H7 (cell line): ENCODE data around the gene OSBPL6. TPM values are rescaled to one million over a fixed set of nuclear protein-coding genes. Genes with fewer than 3 reads are reported as not detected.
A peak's percentile ranks its signal among the peaks of the same experiment; 100 is the strongest.
"Not testable (repeated sequence)": the region's sequence is repeated elsewhere in the genome, so short reads cannot be mapped to it uniquely, and the experiment has no call there.

Experiments
- DNase-seq: peaks from one replicate; pipeline ENCODE4 v3.0.0; 2012
- H3K27me3 ChIP-seq: 2 replicates; pipeline ENCODE4 v1.6.0; 2011; ENCODE audit warnings: mild to moderate bottlenecking, low read length; ENCODE audit not compliant: control insufficient read depth, insufficient read depth
- H3K36me3 ChIP-seq: replicated peaks from 2 replicates; pipeline ENCODE4 v1.5.1; 2011; ENCODE audit warnings: low read length; ENCODE audit not compliant: control insufficient read depth, insufficient read depth
- H3K4me3 ChIP-seq: 2 replicates; pipeline ENCODE4 v1.5.1; 2011; ENCODE audit warnings: low read depth, mild to moderate bottlenecking, control low read depth, low read length, moderate library complexity; ENCODE audit not compliant: insufficient read depth
- total RNA-seq: library from RNA; depleted of rRNA; stranded (reverse); fragments of >200 nt; shearing (Covaris generic); gene quantifications from 2 replicates; pipeline ENCODE4 v1.2.3, GENCODE V29; 2014; rRNA removed

Gene OSBPL6
- 8.6 and 9.2 TPM in 2 replicates for total RNA-seq

- Histone ChIP-seq H3K27me3 (peaks cover 23% of the 10 kb centered on the region), H3K4me3 (peak within 1 kb of the TSS; percentile 83), H3K36me3 (no peaks in the 10 kb centered on the region)
- peak; percentile 94 for DNase-seq
Measured at GRCh38 chr2:178193823-178194599, at the start of gene OSBPL6. OSBPL6 (plus strand) TSS chr2:178194512; CDS start chr2:178306185, 111,673 bp downstream.

GRCh38 chr2:178152033-178152432 lies 42.3 kb upstream of the OSBPL6 start:
- H3K4me3 ChIP-seq = no peak overlapping the region
- DNase-seq = no peak
- H3K27me3 ChIP-seq = no peaks in the 10 kb centered on the region
- no peaks in the 10 kb centered on the region for H3K36me3 ChIP-seq

GRCh38 chr2:178152542-178152941 lies 41.8 kb upstream of the OSBPL6 start:
- DNase-seq = no peak
- H3K36me3 ChIP-seq = no peaks in the 10 kb centered on the region
- no peak overlapping the region for H3K4me3 ChIP-seq
- H3K27me3 ChIP-seq = no peaks in the 10 kb centered on the region

- Histone ChIP-seq H3K4me3 (no peak overlapping the region), H3K36me3 (no peaks in the 10 kb centered on the region), H3K27me3 (no peaks in the 10 kb centered on the region)
- no peak for DNase-seq
Measured at GRCh38 chr2:178152977-178153376, 41.3 kb upstream of the OSBPL6 start.

GRCh38 chr2:178153878-178154277 lies 40.4 kb upstream of the OSBPL6 start:
- H3K27me3 ChIP-seq, H3K4me3 ChIP-seq, H3K36me3 ChIP-seq, DNase-seq: not testable (repeated sequence)

GRCh38 chr2:178155524-178155923 lies 38.8 kb upstream of the OSBPL6 start:
- Histone ChIP-seq H3K36me3 (no peaks in the 10 kb centered on the region), H3K27me3 (no peaks in the 10 kb centered on the region), H3K4me3 (no peak overlapping the region)
- no peak for DNase-seq

- Histone ChIP-seq H3K36me3 (no peaks in the 10 kb centered on the region), H3K4me3 (no peak overlapping the region), H3K27me3 (no peaks in the 10 kb centered on the region)
- DNase-seq = no peak
Measured at GRCh38 chr2:178157574-178157973, 36.7 kb upstream of the OSBPL6 start.

- no peak for DNase-seq
- H3K36me3 ChIP-seq = no peaks in the 10 kb centered on the region
- H3K4me3 ChIP-seq = no peak overlapping the region
- H3K27me3 ChIP-seq = no peaks in the 10 kb centered on the region
Measured at GRCh38 chr2:178159966-178160365, 34.3 kb upstream of the OSBPL6 start.

GRCh38 chr2:178160601-178161000 lies 33.7 kb upstream of the OSBPL6 start:
- no peaks in the 10 kb centered on the region for H3K27me3 ChIP-seq
- DNase-seq = no peak
- H3K36me3 ChIP-seq = no peaks in the 10 kb centered on the region
- H3K4me3 ChIP-seq = no peak overlapping the region

- DNase-seq = peak; percentile 19
- H3K36me3 ChIP-seq = no peaks in the 10 kb centered on the region
- H3K27me3 ChIP-seq = no peaks in the 10 kb centered on the region
- no peak overlapping the region for H3K4me3 ChIP-seq
Measured at GRCh38 chr2:178163395-178163794, 30.9 kb upstream of the OSBPL6 start.

- no peak for DNase-seq
- Histone ChIP-seq H3K4me3 (no peak overlapping the region), H3K36me3 (no peaks in the 10 kb centered on the region)
Measured at GRCh38 chr2:178163911-178164310, 30.4 kb upstream of the OSBPL6 start.

GRCh38 chr2:178173657-178174056 lies 20.7 kb upstream of the OSBPL6 start:
- DNase-seq = no peak
- H3K4me3 ChIP-seq = no peak overlapping the region

More at GRCh38 chr2:178163911-178164310, 30.4 kb upstream of the OSBPL6 start:
- H3K27me3 ChIP-seq = no peaks in the 10 kb centered on the region

GRCh38 chr2:178177066-178177679 lies 17.1 kb upstream of the OSBPL6 start:
- DNase-seq = no peak
- no peaks in the 10 kb centered on the region for H3K36me3 ChIP-seq
- H3K27me3 ChIP-seq = no peaks in the 10 kb centered on the region
- no peak overlapping the region for H3K4me3 ChIP-seq

More at GRCh38 chr2:178173657-178174056, 20.7 kb upstream of the OSBPL6 start:
- no peaks in the 10 kb centered on the region for H3K36me3 ChIP-seq
- H3K27me3 ChIP-seq = no peaks in the 10 kb centered on the region

GRCh38 chr2:178180648-178181047 lies 13.7 kb upstream of the OSBPL6 start:
- not testable (repeated sequence) for DNase-seq, H3K4me3 ChIP-seq, H3K27me3 ChIP-seq, H3K36me3 ChIP-seq

GRCh38 chr2:178187861-178188260 lies 6.5 kb upstream of the OSBPL6 start:
- peaks cover 8% of the 10 kb centered on the region for H3K27me3 ChIP-seq
- no peaks in the 10 kb centered on the region for H3K36me3 ChIP-seq
- no peak for DNase-seq
- H3K4me3 ChIP-seq = no peak overlapping the region
